ENCODE results near the gene RSPH6A. TPM values are rescaled to one million over a fixed set of nuclear protein-coding genes. Genes with fewer than 3 reads are reported as not detected.

RSPH6A gene
- total RNA-seq, 1 experiment from 2014 or later = 0.55 TPM

GRCh38 chr19:45863335-45863839 is 48.3 kb upstream of the RSPH6A start:
- Histone ChIP-seq H3K56ac (ENCODE audit: insufficient read length, low read depth, low read length) (no peak overlapping the region), H3K14ac (ENCODE audit: insufficient read depth, low read length) (no peak overlapping the region), H4K20me1 (ENCODE audit: control insufficient read depth, insufficient read depth, insufficient read length) (no peaks in the 10 kb centered on the region), H2BK120ac (ENCODE audit: low read depth, low read length, poor library complexity, severe bottlenecking) (no peak overlapping the region), H3K9me3 (ENCODE audit: control insufficient read depth, low read depth, low read length) (no peaks in the 10 kb centered on the region), H3K4me2 (ENCODE audit: insufficient read depth, insufficient read length, low read length) (peak overlapping the region; percentile 83), H2BK12ac (ENCODE audit: insufficient read length, low read depth, low read length) (no peak overlapping the region), H2BK5ac (ENCODE audit: insufficient read length, low read length) (no peak overlapping the region), H4K8ac (replicated peaks; ENCODE audit: insufficient read length, low read depth, low read length) (no peak overlapping the region), H2AK5ac (ENCODE audit: insufficient read length, low read length) (no peak overlapping the region), H2BK20ac (ENCODE audit: low read depth, low read length, poor library complexity, severe bottlenecking) (no peak overlapping the region), H3K23me2 (ENCODE audit: insufficient read length, low read depth, low read length, poor library complexity, severe bottlenecking) (peaks cover 18% of the 10 kb centered on the region), H2AFZ (ENCODE audit: low read length) (no peak overlapping the region), H3K27me3 (ENCODE audit: insufficient read depth, low read length) (no peaks in the 10 kb centered on the region), H4K5ac (ENCODE audit: insufficient read length, low read depth, low read length) (no peak overlapping the region), H3K23ac (ENCODE audit: insufficient read length, low read depth, low read length) (no peak overlapping the region), H3K79me2 (ENCODE audit: insufficient read depth, low read length) (peaks cover 8% of the 10 kb centered on the region; the same call in 1 of the 2 replicates), H3K9ac (ENCODE audit: extremely low read depth, insufficient read length, low read length) (no peak overlapping the region), H3K79me1 (ENCODE audit: insufficient read depth, low read depth, low read length, poor library complexity, severe bottlenecking) (peaks cover 3% of the 10 kb centered on the region), H3T11ph (ENCODE audit: low read length) (no peak overlapping the region), H4K91ac (ENCODE audit: insufficient read length, low read depth, low read length) (no peak overlapping the region), H3K4me1 (ENCODE audit: insufficient read depth, low read length) (peaks cover 5% of the 10 kb centered on the region; the same call in 1 of the 2 replicates), H3K4ac (ENCODE audit: low read depth, low read length) (no peak overlapping the region), H3K18ac (ENCODE audit: insufficient read length, low read depth, low read length) (no peak overlapping the region), H2BK15ac (ENCODE audit: low read depth, low read length) (no peak overlapping the region), H3K27ac (ENCODE audit: insufficient read length, low read depth, low read length) (no peak overlapping the region)
- Mint-ChIP-seq H3K27me3 (ENCODE audit: low read depth) (no peaks in the 10 kb centered on the region; the same call in 1 of the 2 replicates), H3K4me1 (peaks cover 36 to 52% of the 10 kb centered on the region in 2 experiments), H3K9me3 (no peaks in the 10 kb centered on the region; a peak in 1 of 5 replicates), H3K27ac (peak overlapping the region in 2 of 3 experiments; percentile 38 to 99; a peak in 2 of 7 replicates), H3K36me3 (ENCODE audit: insufficient read depth in 1 of 3, low read depth in 3 of 3) (peaks cover 11 to 26% (median 18%) of the 10 kb centered on the region in 3 experiments; a peak in 6 of 7 replicates), H3K4me3 (peak overlapping the region; percentile 97 to 100)
- no CpG with 5 or more reads among the region's 22 CpGs for WGBS (ENCODE audit: extremely low coverage, insufficient read length, low lambda C conversion rate)
- no peak for DNase-seq
- no peak for TF ChIP-seq CTCF (conservative IDR thresholded peaks at IDR 0.05)

Measured in H9 (cell line).